Stimulated activated CD8-positive, alpha-beta memory T cell treated with anti-CD3 and anti-CD28 coated beads, Interleukin-2, amount 100 ng/mL, for 1 hour (primary cell): Measurements from ENCODE around the gene TFEB.

Experiments
- DNase-seq, 2 donors: peaks; one replicate each; pipeline ENCODE4 v3.0.0-alpha.2; 2020; ENCODE audit warnings: low read depth in 2 of 2

The TFEB gene

GRCh38 chr6:41653691-41654090 is 81.7 kb downstream of the TFEB start:
- DNase-seq = no peak

- no peak for DNase-seq
Measured at GRCh38 chr6:41652866-41653652, 82.3 kb downstream of the TFEB start.

GRCh38 chr6:41651962-41652657 is 83.3 kb downstream of the TFEB start:
- no peak for DNase-seq

- no peak for DNase-seq
Measured at GRCh38 chr6:41651246-41651961, 84.0 kb downstream of the TFEB start.

- no peak for DNase-seq
Measured at GRCh38 chr6:41650120-41650519, 85.3 kb downstream of the TFEB start.

- no peak for DNase-seq
Measured at GRCh38 chr6:41649596-41649995, 85.8 kb downstream of the TFEB start.

GRCh38 chr6:41648921-41649320 is 86.5 kb downstream of the TFEB start:
- DNase-seq = no peak

GRCh38 chr6:41648070-41648585 is 87.3 kb downstream of the TFEB start:
- no peak for DNase-seq

GRCh38 chr6:41647061-41647511 is 88.3 kb downstream of the TFEB start:
- no peak for DNase-seq

GRCh38 chr6:41646026-41646795 is 89.2 kb downstream of the TFEB start:
- DNase-seq = no peak

- DNase-seq = no peak
Measured at GRCh38 chr6:41645007-41645618, 90.3 kb downstream of the TFEB start.

- no peak for DNase-seq
Measured at GRCh38 chr6:41644297-41644879, 91.0 kb downstream of the TFEB start.

GRCh38 chr6:41643899-41644269 is 91.5 kb downstream of the TFEB start:
- no peak for DNase-seq

- no peak for DNase-seq
Measured at GRCh38 chr6:41642960-41643898, 92.2 kb downstream of the TFEB start.

- no peak for DNase-seq
Measured at GRCh38 chr6:41642090-41642959, 93.1 kb downstream of the TFEB start.

- DNase-seq = no peak
Measured at GRCh38 chr6:41641352-41641925, 94.0 kb downstream of the TFEB start.

- no peak for DNase-seq
Measured at GRCh38 chr6:41640426-41640825, 95.0 kb downstream of the TFEB start.

GRCh38 chr6:41639809-41640371 is 95.5 kb downstream of the TFEB start:
- DNase-seq = no peak
